Endodermal cell (in vitro differentiated cells): ENCODE data around the gene EYS. TPM values are rescaled to one million over a fixed set of nuclear protein-coding genes. Genes with fewer than 3 reads are reported as not detected.

Source experiments
- DNase-seq: peaks from one replicate; pipeline ENCODE4 v3.0.0-alpha.2; 2017
- H3K27ac ChIP-seq: 2 replicates; pipeline ENCODE4 v1.5.1; 2013; ENCODE audit warnings: mild to moderate bottlenecking, low read depth, low read length, moderate library complexity
- H3K27me3 ChIP-seq: 2 replicates; pipeline ENCODE4 v1.6.1; 2013; ENCODE audit warnings: mild to moderate bottlenecking, low read length, moderate library complexity; ENCODE audit not compliant: insufficient read depth, control insufficient read depth, poor library complexity, severe bottlenecking
- H3K36me3 ChIP-seq: 2 replicates; pipeline ENCODE4 v1.7.0; 2013; ENCODE audit warnings: mild to moderate bottlenecking, low read length, moderate library complexity; ENCODE audit not compliant: control insufficient read depth, insufficient read depth
- H3K4me1 ChIP-seq: one replicate; pipeline ENCODE4 v1.7.0; 2013; ENCODE audit warnings: low read length; ENCODE audit not compliant: control insufficient read depth, insufficient read depth
- H3K4me3 ChIP-seq: 2 replicates; pipeline ENCODE4 v1.5.1; 2013; ENCODE audit warnings: mild to moderate bottlenecking, low read length, moderate library complexity
- H3K9ac ChIP-seq: 2 replicates; pipeline ENCODE4 v1.6.1; 2013; ENCODE audit warnings: mild to moderate bottlenecking, low read length, moderate library complexity; ENCODE audit not compliant: poor library complexity, severe bottlenecking; ENCODE audit errors: extremely low read depth
- H3K9me3 ChIP-seq: 2 replicates; pipeline ENCODE4 v1.6.1; 2013; ENCODE audit warnings: mild to moderate bottlenecking, low read length, moderate library complexity; ENCODE audit not compliant: control insufficient read depth
- H3K27ac Mint-ChIP-seq: 2 replicates; pipeline ENCODE4 v1.8.0; 2020; ENCODE audit warnings: mixed read lengths
- H3K27me3 Mint-ChIP-seq: 2 replicates; pipeline ENCODE4 v1.8.0; 2021; ENCODE audit warnings: mild to moderate bottlenecking, mixed read lengths; ENCODE audit not compliant: insufficient read depth
- H3K36me3 Mint-ChIP-seq: 2 replicates; pipeline ENCODE4 v1.8.0; 2020; ENCODE audit warnings: low read depth, mixed read lengths
- H3K4me1 Mint-ChIP-seq: 2 replicates; pipeline ENCODE4 v1.8.0; 2020; ENCODE audit warnings: mixed read lengths
- H3K4me3 Mint-ChIP-seq: 2 replicates; pipeline ENCODE4 v1.8.0; 2020; ENCODE audit warnings: mild to moderate bottlenecking, moderate library complexity, mixed read lengths
- H3K9me3 Mint-ChIP-seq: 2 replicates; pipeline ENCODE4 v1.8.0; 2020; ENCODE audit warnings: mild to moderate bottlenecking, mixed read lengths
- WGBS, 2 experiments: methylation state at CpG; one replicate each; pipeline versions ENCODE4 v1.1.5 to v1.1.7; 2013; ENCODE audit warnings: missing lambda C conversion rate in 2 of 2, mixed read lengths in 1 of 2; ENCODE audit not compliant: insufficient coverage in 1 of 2, insufficient read length in 1 of 2; 5-methylcytosine and 5-hydroxymethylcytosine counted together
- total RNA-seq, 2 donors: library from RNA; stranded (reverse); fragmentation: NEBNext Ultra II Directional in 1 of 2; extraction: Animal tissue kit (Norgen Biotek cat#: 25700) in 1 of 2; gene quantifications; 2 replicates in 1 of 2; 3 replicates in 1 of 2; pipeline ENCODE4 v1.2.1, GENCODE V29; 2021
- TF ChIP-seq, protein P1 (sequence below): fragments of 200-600 bp; sonication (generic); conservative IDR thresholded peaks from 2 replicates; pipeline ENCODE4 v1.5.0; 2021; ENCODE audit warnings: antibody characterized with exemption, mild to moderate bottlenecking

The EYS gene
- total RNA-seq, 2 donors from 2014 or later: 0.31 to 0.70 TPM

DNA sequence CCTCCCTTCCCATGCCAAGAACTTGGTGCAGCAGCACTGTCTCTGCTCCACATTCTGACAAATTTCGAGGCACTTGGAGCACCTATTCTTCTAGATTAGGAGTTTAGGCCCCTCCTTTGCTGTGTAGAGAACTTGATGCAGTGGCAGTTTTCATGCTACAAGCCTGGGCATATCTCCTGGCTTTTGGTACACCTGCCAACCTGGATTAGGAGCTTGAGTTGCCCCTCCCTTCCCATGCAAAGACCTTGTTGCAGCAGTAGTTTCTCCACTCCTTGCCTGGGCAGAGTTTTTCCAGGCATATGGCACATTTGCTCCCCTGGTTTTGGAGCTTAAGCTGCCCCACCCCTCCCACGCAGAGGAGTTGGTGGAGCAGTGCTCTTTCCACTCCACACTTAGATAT is 956.1 kb downstream of the EYS start:
- H3K9me3 Mint-ChIP-seq: no peaks in the 10 kb centered on the region

DNA sequence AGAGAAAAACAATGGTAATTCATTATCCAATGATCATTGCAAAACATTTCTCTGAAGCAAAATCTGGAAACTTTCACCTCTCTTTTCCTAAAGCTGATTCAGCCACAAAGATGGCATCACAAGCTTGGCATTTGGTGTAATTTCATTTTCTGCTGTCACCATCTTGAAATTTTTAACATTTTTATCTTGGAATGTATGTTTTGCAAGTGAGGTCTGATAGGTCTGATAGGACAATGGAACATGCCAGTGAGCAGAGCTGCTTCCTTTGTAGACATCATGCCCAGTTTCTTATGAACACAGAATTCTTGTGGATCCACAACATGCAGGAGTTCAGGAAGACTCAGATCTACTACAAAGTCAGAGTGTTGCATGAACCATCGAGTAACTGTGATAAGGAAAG is 969.6 kb downstream of the EYS start:
- WGBS, 2 experiments: 96% methylated on average over 1 of the region's 1 CpG; no CpG with 5 or more reads in 1 of the 2 experiments
- Histone ChIP-seq H3K36me3 (no peaks in the 10 kb centered on the region), H3K9ac (no peak overlapping the region), H3K27ac (no peak overlapping the region), H3K27me3 (no peaks in the 10 kb centered on the region), H3K9me3 (no peaks in the 10 kb centered on the region), H3K4me1 (no peaks in the 10 kb centered on the region), H3K4me3 (no peak overlapping the region)
- Mint-ChIP-seq H3K4me1 (no peaks in the 10 kb centered on the region), H3K27me3 (peaks cover 3% of the 10 kb centered on the region), H3K27ac (no peak overlapping the region), H3K9me3 (no peaks in the 10 kb centered on the region), H3K36me3 (no peaks in the 10 kb centered on the region), H3K4me3 (no peak overlapping the region)
- TF ChIP-seq, protein P1, sequence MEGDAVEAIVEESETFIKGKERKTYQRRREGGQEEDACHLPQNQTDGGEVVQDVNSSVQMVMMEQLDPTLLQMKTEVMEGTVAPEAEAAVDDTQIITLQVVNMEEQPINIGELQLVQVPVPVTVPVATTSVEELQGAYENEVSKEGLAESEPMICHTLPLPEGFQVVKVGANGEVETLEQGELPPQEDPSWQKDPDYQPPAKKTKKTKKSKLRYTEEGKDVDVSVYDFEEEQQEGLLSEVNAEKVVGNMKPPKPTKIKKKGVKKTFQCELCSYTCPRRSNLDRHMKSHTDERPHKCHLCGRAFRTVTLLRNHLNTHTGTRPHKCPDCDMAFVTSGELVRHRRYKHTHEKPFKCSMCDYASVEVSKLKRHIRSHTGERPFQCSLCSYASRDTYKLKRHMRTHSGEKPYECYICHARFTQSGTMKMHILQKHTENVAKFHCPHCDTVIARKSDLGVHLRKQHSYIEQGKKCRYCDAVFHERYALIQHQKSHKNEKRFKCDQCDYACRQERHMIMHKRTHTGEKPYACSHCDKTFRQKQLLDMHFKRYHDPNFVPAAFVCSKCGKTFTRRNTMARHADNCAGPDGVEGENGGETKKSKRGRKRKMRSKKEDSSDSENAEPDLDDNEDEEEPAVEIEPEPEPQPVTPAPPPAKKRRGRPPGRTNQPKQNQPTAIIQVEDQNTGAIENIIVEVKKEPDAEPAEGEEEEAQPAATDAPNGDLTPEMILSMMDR: no peak
- no peak for DNase-seq

More for the DNA sequence above, 956.1 kb downstream of the EYS start:
- no peak for DNase-seq
- Mint-ChIP-seq H3K27me3 (peaks cover 2% of the 10 kb centered on the region), H3K4me3 (no peak overlapping the region), H3K36me3 (no peaks in the 10 kb centered on the region), H3K27ac (no peak overlapping the region), H3K4me1 (no peaks in the 10 kb centered on the region)
- 94 to 100% methylated on average over 2 of the region's 2 CpGs for WGBS, 2 experiments
- Histone ChIP-seq H3K36me3 (no peaks in the 10 kb centered on the region), H3K9me3 (no peaks in the 10 kb centered on the region), H3K4me3 (no peak overlapping the region), H3K4me1 (no peaks in the 10 kb centered on the region), H3K27ac (no peak overlapping the region), H3K9ac (no peak overlapping the region), H3K27me3 (no peaks in the 10 kb centered on the region)
- TF ChIP-seq, protein P1: no peak

DNA sequence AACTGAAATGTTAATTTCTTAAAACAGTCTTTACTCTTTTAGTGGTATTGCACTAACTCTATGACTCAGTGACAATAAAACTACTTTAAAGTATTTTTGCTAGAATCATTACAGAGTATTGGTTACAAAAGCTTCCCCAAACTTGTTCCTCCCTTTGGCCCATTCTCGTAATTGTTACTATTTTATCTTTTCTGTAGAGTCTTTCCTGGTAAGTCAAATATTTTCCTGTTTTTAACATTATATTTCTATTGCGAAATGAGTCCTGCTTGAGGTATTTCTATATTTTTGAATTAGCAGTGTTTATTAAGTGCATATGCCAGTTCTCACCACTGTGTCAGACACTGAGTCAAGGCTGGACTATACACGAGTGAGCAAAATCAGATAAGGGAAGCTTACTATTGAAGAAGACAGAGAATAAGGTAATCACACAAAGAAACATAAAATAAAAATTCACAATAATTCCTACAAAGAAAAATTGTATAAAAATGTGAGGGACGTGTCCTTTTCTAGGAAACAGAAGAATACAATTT is 970.5 kb downstream of the EYS start:
- H3K27ac ChIP-seq: no peak overlapping the region
- no peak overlapping the region for H3K4me3 ChIP-seq
- no peaks in the 10 kb centered on the region for H3K27me3 ChIP-seq
- Mint-ChIP-seq H3K9me3 (no peaks in the 10 kb centered on the region), H3K4me3 (no peak overlapping the region), H3K36me3 (no peaks in the 10 kb centered on the region), H3K27me3 (peaks cover 3% of the 10 kb centered on the region), H3K27ac (no peak overlapping the region), H3K4me1 (no peaks in the 10 kb centered on the region)
- H3K4me1 ChIP-seq: no peaks in the 10 kb centered on the region
- no peak overlapping the region for H3K9ac ChIP-seq
- 91% methylated on average over 3 of the region's 4 CpGs; no CpG with 5 or more reads in 1 of the 2 experiments for WGBS, 2 experiments
- TF ChIP-seq, protein P1: no peak
- no peak for DNase-seq
- H3K36me3 ChIP-seq: no peaks in the 10 kb centered on the region
- no peaks in the 10 kb centered on the region for H3K9me3 ChIP-seq
